Keratinocyte (primary cell): ENCODE data around the gene SLC37A1. TPM values are rescaled to one million over a fixed set of nuclear protein-coding genes. Genes with fewer than 3 reads are reported as not detected.

Experiments used
- DNase-seq: peaks from one replicate; pipeline ENCODE4 v3.0.0-alpha.2; 2011; ENCODE audit warnings: low read depth, missing footprints, low spot score
- FAIRE-seq: peaks from 2 replicates; lab custom pipeline; 2011; peaks lifted over from hg19 to GRCh38; lab: Jason Lieb, UNC
- H2AFZ ChIP-seq: 2 replicates; pipeline ENCODE4 v1.6.0; 2012; ENCODE audit warnings: low read length, control low read depth, inconsistent platforms; ENCODE audit not compliant: control insufficient read depth
- H3K27ac ChIP-seq: 2 replicates; pipeline ENCODE4 v1.5.1; 2011; ENCODE audit warnings: low read length; ENCODE audit not compliant: control insufficient read depth, insufficient read depth
- H3K27me3 ChIP-seq: 3 replicates; pipeline ENCODE4 v1.6.0; 2011; ENCODE audit warnings: low read length; ENCODE audit not compliant: control insufficient read depth, insufficient read depth; ENCODE audit errors: extremely low read depth
- H3K36me3 ChIP-seq, 2 experiments: 2 replicates in 1 of 2; 3 replicates in 1 of 2; pipeline ENCODE4 v1.5.1; 2011; ENCODE audit warnings: low read length in 2 of 2, mild to moderate bottlenecking in 1 of 2; ENCODE audit not compliant: control insufficient read depth in 2 of 2, insufficient read depth in 2 of 2; ENCODE audit errors: extremely low read depth in 1 of 2
- H3K4me1 ChIP-seq: 3 replicates; pipeline ENCODE4 v1.5.1; 2011; ENCODE audit warnings: low read length; ENCODE audit not compliant: control insufficient read depth, insufficient read depth; ENCODE audit errors: extremely low read depth
- H3K4me2 ChIP-seq: 3 replicates; pipeline ENCODE4 v1.6.0; 2011; ENCODE audit warnings: low read depth, low read length; ENCODE audit not compliant: control insufficient read depth, insufficient read depth; ENCODE audit errors: extremely low read depth
- H3K4me3 ChIP-seq, 3 experiments: fragments of 200-600 bp in 1 of 3; sonication (generic) in 1 of 3; 2 replicates in 2 of 3; 3 replicates in 1 of 3; pipeline ENCODE4 v1.5.1; 2011 to 2016; ENCODE audit warnings: low read length in 3 of 3, mild to moderate bottlenecking in 3 of 3, control low read depth in 2 of 3, inconsistent platforms in 1 of 3, low read depth in 1 of 3, mixed read lengths in 1 of 3, mixed run types in 1 of 3, moderate library complexity in 1 of 3; ENCODE audit not compliant: control insufficient read depth in 2 of 3, insufficient read depth in 2 of 3; ENCODE audit errors: extremely low read depth in 1 of 3
- H3K79me2 ChIP-seq: 2 replicates; pipeline ENCODE4 v1.6.0; 2012; ENCODE audit warnings: low read length; ENCODE audit not compliant: control insufficient read depth, insufficient read depth
- H3K9ac ChIP-seq: 3 replicates; pipeline ENCODE4 v1.6.0; 2011; ENCODE audit warnings: low read length; ENCODE audit not compliant: control insufficient read depth, insufficient read depth; ENCODE audit errors: extremely low read depth
- H3K9me1 ChIP-seq: 3 replicates; pipeline ENCODE4 v1.6.0; 2011; ENCODE audit warnings: low read length; ENCODE audit not compliant: control insufficient read depth, insufficient read depth; ENCODE audit errors: extremely low read depth
- H3K9me3 ChIP-seq: 2 replicates; pipeline ENCODE4 v1.5.1; 2012; ENCODE audit warnings: low read depth, low read length; ENCODE audit not compliant: control insufficient read depth
- H4K20me1 ChIP-seq: 3 replicates; pipeline ENCODE4 v1.6.0; 2011; ENCODE audit warnings: low read length; ENCODE audit not compliant: control insufficient read depth, insufficient read depth; ENCODE audit errors: extremely low read depth
- EZH2 ChIP-seq: IDR thresholded peaks from one replicate; pipeline ENCODE4 v1.6.1; 2012; ENCODE audit warnings: inconsistent platforms, mild to moderate bottlenecking, low read length, moderate library complexity
- dilution Hi-C: fragments of 300-500 bp; cut with MboI; formaldehyde crosslinking; loops from one replicate; pipeline ENCODE4 v1.7.0; 2020; ENCODE audit warnings: low sequenced_read_pairs; ENCODE audit not compliant: extremely low pct_ligation_motif_present
- polyA plus RNA-seq, 5 experiments: library from polyadenylated mRNA; depleted of rRNA in 3 of 5; stranded (reverse) in 3 of 5; stranded (forward) in 1 of 5; unstranded in 1 of 5; fragments of >200 nt; gene quantifications; 1 replicate in 1 of 5; 2 replicates in 3 of 5; 3 replicates in 1 of 5; pipeline versions ENCODE4 v1.2.1 to v1.2.3, GENCODE V29; 2011 to 2012; ENCODE audit warnings: missing spikeins in 2 of 5, low read depth in 1 of 5, low replicate concordance in 1 of 5
- TF ChIP-seq, protein P1 (sequence below), 3 experiments: IDR thresholded peaks in 1 of 3; conservative IDR thresholded peaks in 1 of 3; optimal IDR thresholded peaks in 1 of 3; 2 replicates in 2 of 3; 3 replicates in 1 of 3; pipeline versions ENCODE3 to v1.5.1; 2011; ENCODE audit warnings: low read length in 3 of 3, mild to moderate bottlenecking in 3 of 3, moderate library complexity in 2 of 3, control low read depth in 1 of 3, inconsistent platforms in 1 of 3; ENCODE audit not compliant: insufficient read depth in 2 of 3; ENCODE audit errors: extremely low read depth in 1 of 3

The SLC37A1 gene
- polyA plus RNA-seq, 1 donor (not counting 4 experiments of a cell fraction or from before 2014, with no cell fraction given): 4.1 TPM

DNA sequence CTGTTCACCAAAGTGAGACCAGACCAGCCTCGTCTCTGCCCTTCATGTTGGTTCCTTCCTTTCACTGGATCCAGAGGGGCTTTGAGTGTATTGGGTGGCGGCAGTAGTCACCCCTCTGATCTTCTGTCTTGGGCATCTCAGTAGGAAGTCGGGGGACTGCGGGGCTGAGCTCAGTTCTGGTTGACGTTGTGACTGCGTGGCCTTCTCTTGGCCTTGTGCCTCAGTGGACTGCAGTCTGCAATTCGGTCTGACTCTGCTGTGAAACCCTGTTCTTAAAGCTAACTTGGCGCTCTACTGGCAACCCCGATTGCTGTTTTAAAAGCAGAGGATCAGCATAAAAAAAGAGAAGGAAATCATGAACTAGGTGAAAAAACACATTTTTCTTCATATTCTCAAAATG, 56.7 kb downstream of the SLC37A1 start:
- Histone ChIP-seq H4K20me1 (no peaks in the 10 kb centered on the region), H3K27me3 (no peaks in the 10 kb centered on the region), H3K4me3 (no peak overlapping the region), H3K79me2 (no peaks in the 10 kb centered on the region), H2AFZ (no peak overlapping the region), H3K27ac (no peak overlapping the region), H3K9ac (no peak overlapping the region), H3K36me3 (peaks cover 0 to 5% of the 10 kb centered on the region in 2 experiments), H3K9me1 (no peaks in the 10 kb centered on the region), H3K4me2 (no peak overlapping the region), H3K4me1 (no peaks in the 10 kb centered on the region), H3K9me3 (no peaks in the 10 kb centered on the region)
- no peak for TF ChIP-seq EZH2
- TF ChIP-seq, protein P1, sequence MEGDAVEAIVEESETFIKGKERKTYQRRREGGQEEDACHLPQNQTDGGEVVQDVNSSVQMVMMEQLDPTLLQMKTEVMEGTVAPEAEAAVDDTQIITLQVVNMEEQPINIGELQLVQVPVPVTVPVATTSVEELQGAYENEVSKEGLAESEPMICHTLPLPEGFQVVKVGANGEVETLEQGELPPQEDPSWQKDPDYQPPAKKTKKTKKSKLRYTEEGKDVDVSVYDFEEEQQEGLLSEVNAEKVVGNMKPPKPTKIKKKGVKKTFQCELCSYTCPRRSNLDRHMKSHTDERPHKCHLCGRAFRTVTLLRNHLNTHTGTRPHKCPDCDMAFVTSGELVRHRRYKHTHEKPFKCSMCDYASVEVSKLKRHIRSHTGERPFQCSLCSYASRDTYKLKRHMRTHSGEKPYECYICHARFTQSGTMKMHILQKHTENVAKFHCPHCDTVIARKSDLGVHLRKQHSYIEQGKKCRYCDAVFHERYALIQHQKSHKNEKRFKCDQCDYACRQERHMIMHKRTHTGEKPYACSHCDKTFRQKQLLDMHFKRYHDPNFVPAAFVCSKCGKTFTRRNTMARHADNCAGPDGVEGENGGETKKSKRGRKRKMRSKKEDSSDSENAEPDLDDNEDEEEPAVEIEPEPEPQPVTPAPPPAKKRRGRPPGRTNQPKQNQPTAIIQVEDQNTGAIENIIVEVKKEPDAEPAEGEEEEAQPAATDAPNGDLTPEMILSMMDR (optimal IDR thresholded peaks at IDR 0.05 in 1 of 3, IDR thresholded peaks at IDR 0.05 in 1 of 3, conservative IDR thresholded peaks at IDR 0.05 in 1 of 3; ENCODE audit: extremely low read depth in 1 of 3, insufficient read depth in 2 of 3, low read length in 3 of 3): no peak
- dilution Hi-C loops: no loop called here
- no peak for FAIRE-seq
- DNase-seq: no peak

DNA sequence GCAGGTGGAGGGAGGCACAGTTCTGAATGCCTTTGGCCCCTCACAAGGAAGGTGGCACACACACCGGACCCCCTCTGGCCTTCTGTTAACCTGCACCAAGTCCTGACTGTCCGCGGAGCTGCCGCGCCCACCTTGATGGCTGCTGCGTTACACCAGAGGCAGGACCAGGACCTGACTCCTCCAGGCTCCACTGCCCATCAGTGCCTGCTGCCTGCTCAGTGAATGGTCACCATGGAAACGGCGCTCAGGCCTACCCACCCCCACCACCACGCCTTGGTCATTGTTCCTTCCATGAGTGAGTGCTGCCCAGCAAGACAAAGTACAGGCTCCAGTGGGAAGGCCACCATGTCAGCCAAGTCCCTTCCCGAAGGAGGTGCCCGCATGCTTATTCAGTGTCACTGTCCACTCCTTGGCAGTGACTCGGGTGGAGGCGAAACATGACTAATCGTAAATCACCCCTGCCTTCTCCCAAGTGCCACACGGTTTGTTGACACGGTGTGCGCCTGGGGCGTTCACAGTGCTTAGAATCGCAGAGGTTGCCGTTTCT, 57.3 kb downstream of the SLC37A1 start:
- DNase-seq: no peak
- no peak overlapping the region for H2AFZ ChIP-seq
- no peak overlapping the region for H3K27ac ChIP-seq
- no peak overlapping the region for H3K9ac ChIP-seq
- dilution Hi-C loops: no loop called here
- no peaks in the 10 kb centered on the region for H4K20me1 ChIP-seq
- H3K9me3 ChIP-seq: no peaks in the 10 kb centered on the region
- H3K79me2 ChIP-seq: no peaks in the 10 kb centered on the region
- peaks cover 0 to 5% of the 10 kb centered on the region in 2 experiments for H3K36me3 ChIP-seq
- H3K9me1 ChIP-seq: no peaks in the 10 kb centered on the region
- TF ChIP-seq EZH2: no peak
- TF ChIP-seq, protein P1 (optimal IDR thresholded peaks at IDR 0.05 in 1 of 3, IDR thresholded peaks at IDR 0.05 in 1 of 3, conservative IDR thresholded peaks at IDR 0.05 in 1 of 3; ENCODE audit: extremely low read depth in 1 of 3, insufficient read depth in 2 of 3, low read length in 3 of 3): no peak
- H3K4me1 ChIP-seq: no peaks in the 10 kb centered on the region
- no peaks in the 10 kb centered on the region for H3K27me3 ChIP-seq
- no peak for FAIRE-seq
- no peak overlapping the region for H3K4me2 ChIP-seq
- H3K4me3 ChIP-seq: no peak overlapping the region
